Liver (tissue), 9 donors: ENCODE data around the gene POLR3GL. TPM values are rescaled to one million over a fixed set of nuclear protein-coding genes. Genes with fewer than 3 reads are reported as not detected.

ENCODE experiments used
- DNase-seq: peaks from one replicate; pipeline ENCODE4 v3.0.0-alpha.2; 2017; ENCODE audit warnings: low spot score
- H3K27ac ChIP-seq, 2 donors: one replicate each; pipeline ENCODE4 v1.7.0; 2013; ENCODE audit warnings: inconsistent platforms in 2 of 2, low read length in 2 of 2, control low read depth in 1 of 2, low read depth in 1 of 2, mild to moderate bottlenecking in 1 of 2
- H3K27me3 ChIP-seq, 4 donors: one replicate each; pipeline versions ENCODE4 v1.6.1 to v1.7.0; 2013; ENCODE audit warnings: low read length in 3 of 4, inconsistent platforms in 1 of 4, mild to moderate bottlenecking in 1 of 4, moderate library complexity in 1 of 4; ENCODE audit not compliant: control insufficient read depth in 4 of 4, insufficient read depth in 4 of 4
- H3K36me3 ChIP-seq, 4 donors: one replicate each; pipeline versions ENCODE4 v1.6.1 to v1.7.0; 2013; ENCODE audit warnings: low read length in 3 of 4, mild to moderate bottlenecking in 3 of 4, low read depth in 1 of 4, moderate library complexity in 1 of 4; ENCODE audit not compliant: control insufficient read depth in 4 of 4, insufficient read depth in 3 of 4
- H3K4me1 ChIP-seq, 4 donors: one replicate each; pipeline versions ENCODE4 v1.6.1 to v1.7.0; 2013; ENCODE audit warnings: low read length in 3 of 4, mild to moderate bottlenecking in 3 of 4, moderate library complexity in 1 of 4; ENCODE audit not compliant: control insufficient read depth in 4 of 4, insufficient read depth in 4 of 4
- H3K4me3 ChIP-seq, 3 donors: one replicate each; pipeline versions ENCODE4 v1.6.1 to v1.7.0; 2013; ENCODE audit warnings: low read length in 3 of 3, control low read depth in 1 of 3, low read depth in 1 of 3, mild to moderate bottlenecking in 1 of 3
- H3K9ac ChIP-seq, 2 donors: one replicate each; pipeline ENCODE4 v1.7.0; 2013; ENCODE audit warnings: low read length in 2 of 2, mild to moderate bottlenecking in 2 of 2, moderate library complexity in 2 of 2, control low read depth in 1 of 2, low read depth in 1 of 2
- H3K9me3 ChIP-seq, 4 donors: one replicate each; pipeline versions ENCODE4 v1.6.1 to v1.7.0; 2013; ENCODE audit warnings: low read length in 3 of 4; ENCODE audit not compliant: control insufficient read depth in 4 of 4
- CTCF ChIP-seq: fragments of 150-350 bp; IDR thresholded peaks from 2 replicates; pipeline ENCODE4 v1.5.1; 2017; ENCODE audit warnings: improper control_type of control experiment, low read depth, low read length; ENCODE audit not compliant: missing input control
- FOXA2 ChIP-seq: IDR thresholded peaks from 2 replicates; pipeline ENCODE4 v1.6.1; 2016; ENCODE audit warnings: antibody characterized with exemption
- GABPA ChIP-seq, 2 donors: IDR thresholded peaks in 1 of 2; conservative IDR thresholded peaks in 1 of 2; 2 replicates each; pipeline ENCODE4 v1.6.1; 2016; ENCODE audit warnings: antibody characterized with exemption in 2 of 2, mild to moderate bottlenecking in 1 of 2, moderate library complexity in 1 of 2
- REST ChIP-seq: IDR thresholded peaks from 2 replicates; pipeline ENCODE4 v1.6.1; 2016; ENCODE audit warnings: antibody characterized with exemption, mild to moderate bottlenecking
- SP1 ChIP-seq: IDR thresholded peaks from 2 replicates; pipeline ENCODE4 v1.6.1; 2018; ENCODE audit warnings: antibody characterized with exemption, mild to moderate bottlenecking
- TAF1 ChIP-seq: conservative IDR thresholded peaks from 2 replicates; pipeline ENCODE4 v1.6.1; 2016; ENCODE audit warnings: antibody characterized with exemption, mild to moderate bottlenecking
- YY1 ChIP-seq: IDR thresholded peaks from 2 replicates; pipeline ENCODE4 v1.6.1; 2016; ENCODE audit warnings: antibody characterized with exemption, mild to moderate bottlenecking
- WGBS: extraction: QIAGEN DNeasy Blood & Tissue Kit; methylation state at CpG from one replicate; pipeline ENCODE4 v1.1.7; 2013; 5-methylcytosine and 5-hydroxymethylcytosine counted together
- polyA plus RNA-seq, 2 donors: library from polyadenylated mRNA; stranded (reverse) in 1 of 2; unstranded in 1 of 2; fragments of 200-250 nt in 1 of 2; fragments of >200 nt in 1 of 2; fragmentation: Nextera tagmentation in 1 of 2; extraction: Ambion mirVana in 1 of 2; gene quantifications; one replicate each; pipeline versions ENCODE4 v1.2.1 to v1.2.3, GENCODE V29; 2013 to 2015
- total RNA-seq, 2 donors: library from RNA; depleted of rRNA; stranded (reverse); fragments of >200 nt; gene quantifications; one replicate each; pipeline ENCODE4 v1.2.3, GENCODE V29; 2014
- TF ChIP-seq, protein P1 (sequence below): IDR thresholded peaks from 2 replicates; pipeline ENCODE4 v1.6.1; 2016; ENCODE audit warnings: antibody characterized with exemption
- donor health status: healthy.
- donor health status: healthy.
- donor health status: healthy.
- donor health status: healthy.
- donor health status: healthy.

Gene POLR3GL
- total and polyA plus RNA-seq, 4 donors, result 11.9 to 23.4 (median 16.2) TPM

- peak overlapping the region; percentile 79 to 95 for H3K27ac ChIP-seq
- no peak for DNase-seq
- H3K9ac ChIP-seq, result peak overlapping the region; percentile 86 to 89
- H3K4me1 ChIP-seq, result peaks cover 10 to 64% (median 41%) of the 10 kb centered on the region in 4 donors
- whole genome bisulfite sequencing, result 48% methylated on average over 10 of the region's 10 CpGs
- no peaks in the 10 kb centered on the region for H3K9me3 ChIP-seq
- peak overlapping the region; percentile 63 to 100 (median 86) for H3K4me3 ChIP-seq
- H3K36me3 ChIP-seq, result peaks cover 6 to 29% (median 20%) of the 10 kb centered on the region in 4 donors
- TF ChIP-seq GABPA (IDR thresholded peaks at IDR 0.05 in 1 of 2, conservative IDR thresholded peaks at IDR 0.05 in 1 of 2) (no peak), SP1 (peak; percentile 6)
- H3K27me3 ChIP-seq, result no peaks in the 10 kb centered on the region
Measured at GRCh38 chr1:145994391-145995120, 30.1 kb downstream of the POLR3GL start.

GRCh38 chr1:145995148-145995881, 30.8 kb downstream of the POLR3GL start:
- peaks cover 10 to 71% (median 46%) of the 10 kb centered on the region in 4 donors for H3K4me1 ChIP-seq
- DNase-seq, result no peak
- WGBS, result 16% methylated on average over 8 of the region's 8 CpGs

DNA sequence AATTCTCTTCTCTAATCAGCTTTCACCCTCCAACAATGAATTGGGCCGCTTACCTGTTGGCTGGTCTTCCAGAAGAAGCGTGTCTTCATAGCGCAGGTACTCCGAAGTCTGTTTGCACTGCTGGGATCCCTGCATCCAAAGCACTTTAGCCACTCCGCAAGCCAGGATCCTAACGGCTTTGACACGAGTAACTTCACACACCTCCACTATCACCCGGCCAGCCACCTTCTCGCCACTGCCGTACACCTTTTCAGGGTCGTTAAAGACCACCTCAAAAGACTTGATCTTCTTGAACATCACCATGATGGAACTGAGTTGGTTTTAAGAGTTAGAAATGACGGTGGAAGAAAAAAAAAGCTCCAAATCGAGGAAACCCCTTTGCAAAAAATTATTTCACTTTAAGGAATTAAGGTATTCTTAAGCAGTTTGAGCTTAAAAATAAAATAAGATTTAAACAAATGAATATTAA, 31.5 kb downstream of the POLR3GL start:
- Histone ChIP-seq H3K4me3 (peak overlapping the region; percentile 63 to 100 (median 86)), H3K27ac (peak overlapping the region; percentile 79 to 95), H3K4me1 (peaks cover 10 to 69% (median 46%) of the 10 kb centered on the region in 4 donors), H3K36me3 (peaks cover 6 to 29% (median 20%) of the 10 kb centered on the region in 4 donors), H3K9me3 (no peaks in the 10 kb centered on the region), H3K27me3 (no peaks in the 10 kb centered on the region), H3K9ac (peak overlapping the region; percentile 86 to 89)
- 1% methylated on average over 13 of the region's 13 CpGs for WGBS
- no peak for DNase-seq
- no peak for TF ChIP-seq CTCF
- no peak for TF ChIP-seq REST
- TF ChIP-seq, protein P1, sequence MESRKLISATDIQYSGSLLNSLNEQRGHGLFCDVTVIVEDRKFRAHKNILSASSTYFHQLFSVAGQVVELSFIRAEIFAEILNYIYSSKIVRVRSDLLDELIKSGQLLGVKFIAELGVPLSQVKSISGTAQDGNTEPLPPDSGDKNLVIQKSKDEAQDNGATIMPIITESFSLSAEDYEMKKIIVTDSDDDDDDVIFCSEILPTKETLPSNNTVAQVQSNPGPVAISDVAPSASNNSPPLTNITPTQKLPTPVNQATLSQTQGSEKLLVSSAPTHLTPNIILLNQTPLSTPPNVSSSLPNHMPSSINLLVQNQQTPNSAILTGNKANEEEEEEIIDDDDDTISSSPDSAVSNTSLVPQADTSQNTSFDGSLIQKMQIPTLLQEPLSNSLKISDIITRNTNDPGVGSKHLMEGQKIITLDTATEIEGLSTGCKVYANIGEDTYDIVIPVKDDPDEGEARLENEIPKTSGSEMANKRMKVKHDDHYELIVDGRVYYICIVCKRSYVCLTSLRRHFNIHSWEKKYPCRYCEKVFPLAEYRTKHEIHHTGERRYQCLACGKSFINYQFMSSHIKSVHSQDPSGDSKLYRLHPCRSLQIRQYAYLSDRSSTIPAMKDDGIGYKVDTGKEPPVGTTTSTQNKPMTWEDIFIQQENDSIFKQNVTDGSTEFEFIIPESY, result no peak
- no peak for TF ChIP-seq TAF1

More at GRCh38 chr1:145995148-145995881, 30.8 kb downstream of the POLR3GL start:
- peak overlapping the region; percentile 63 to 100 (median 86) for H3K4me3 ChIP-seq
- H3K9me3 ChIP-seq, result no peaks in the 10 kb centered on the region
- peaks cover 6 to 29% (median 20%) of the 10 kb centered on the region in 4 donors for H3K36me3 ChIP-seq
- H3K9ac ChIP-seq, result peak overlapping the region; percentile 86 to 89
- no peak for TF ChIP-seq REST
- TF ChIP-seq YY1, result peak; percentile 26
- no peak for TF ChIP-seq FOXA2
- peak overlapping the region; percentile 79 to 95 for H3K27ac ChIP-seq
- no peaks in the 10 kb centered on the region for H3K27me3 ChIP-seq
